ENCODE measurements around the gene AK8. TPM values are rescaled to one million over a fixed set of nuclear protein-coding genes. Genes with fewer than 3 reads are reported as not detected.

The AK8 gene
- polyA plus RNA-seq, 1 experiment = 0.53 TPM

- Histone ChIP-seq H3K4me3 (ENCODE audit: low read depth, low read length) (no peak overlapping the region), H3K27me3 (ENCODE audit: control insufficient read depth, insufficient read depth, low read length) (no peaks in the 10 kb centered on the region), H3K36me3 (ENCODE audit: control insufficient read depth, insufficient read depth, low read length) (peaks cover 17% of the 10 kb centered on the region)
- no peak for TF ChIP-seq CTCF (IDR thresholded peaks at IDR 0.05; ENCODE audit: insufficient read depth, low read depth, low read length)
- ChIA-PET POLR2A (no interaction called here), CTCF (interaction anchor here (1.3 kb wide), 1 partner anchor 13 kb away, joined by 4 read pairs; no protein-coding TSS in a partner anchor)
- DNase-seq (ENCODE audit: low read depth) = no peak
These were observed 196.5 kb downstream of the AK8 start for GRCh38 chr9:132681561-132681960.

GRCh38 chr9:132679946-132680625 lies 198.0 kb downstream of the AK8 start:
- H3K4me3 ChIP-seq (ENCODE audit: low read depth, low read length) = no peak overlapping the region
- no peak for TF ChIP-seq CTCF (IDR thresholded peaks at IDR 0.05; ENCODE audit: insufficient read depth, low read depth, low read length)
- CTCF ChIA-PET = interaction anchor here (1.0 kb wide), 2 partner anchors 8 to 18 kb away, joined by 3 read pairs; no protein-coding TSS in a partner anchor
- H3K27me3 ChIP-seq (ENCODE audit: control insufficient read depth, insufficient read depth, low read length) = no peaks in the 10 kb centered on the region
- DNase-seq (ENCODE audit: low read depth) = no peak
- POLR2A ChIA-PET = no interaction called here
- H3K36me3 ChIP-seq (ENCODE audit: control insufficient read depth, insufficient read depth, low read length) = peaks cover 17% of the 10 kb centered on the region

GRCh38 chr9:132677976-132678375 lies 200.1 kb downstream of the AK8 start:
- TF ChIP-seq CTCF (IDR thresholded peaks at IDR 0.05; ENCODE audit: insufficient read depth, low read depth, low read length) = no peak
- ChIA-PET POLR2A (no interaction called here), CTCF (interaction anchor here (1.3 kb wide), 1 partner anchor 11 kb away, joined by 4 read pairs; no protein-coding TSS in a partner anchor)
- DNase-seq (ENCODE audit: low read depth) = no peak
- H3K36me3 ChIP-seq (ENCODE audit: control insufficient read depth, insufficient read depth, low read length) = peaks cover 14% of the 10 kb centered on the region
- no peak overlapping the region for H3K4me3 ChIP-seq (ENCODE audit: low read depth, low read length)
- no peaks in the 10 kb centered on the region for H3K27me3 ChIP-seq (ENCODE audit: control insufficient read depth, insufficient read depth, low read length)

Other genes starting within 250 kb of the AK8 start
- 12.3 and 13.7 TPM in 2 replicates for gene DDX31, start 208.3 kb downstream of the AK8 start, polyA plus RNA-seq (2011; rRNA removed)
- gene GTF3C4, start 207.8 kb downstream of the AK8 start, polyA plus RNA-seq (2011; rRNA removed) = 2.8 and 4.9 TPM in 2 replicates
- 3.4 and 5.1 TPM in 2 replicates for gene SPACA9, start 614 bp upstream of the AK8 start, polyA plus RNA-seq (2011; rRNA removed)
- gene TSC1, start 66.3 kb upstream of the AK8 start, polyA plus RNA-seq (2011; rRNA removed) = 45.2 and 45.6 TPM in 2 replicates
- gene GFI1B, start 100.4 kb upstream of the AK8 start, polyA plus RNA-seq (2011; rRNA removed) = 0.16 TPM in 1 of 2 replicates, not detected in the other
- 36.0 and 47.7 TPM in 2 replicates for gene GTF3C5, start 152.7 kb upstream of the AK8 start, polyA plus RNA-seq (2011; rRNA removed)
- 0.26 and 0.49 TPM in 2 replicates for gene CEL, start 183.7 kb upstream of the AK8 start, polyA plus RNA-seq (2011; rRNA removed)
- gene RALGDS, start 243.0 kb upstream of the AK8 start, polyA plus RNA-seq (2011; rRNA removed) = 18.0 and 25.1 TPM in 2 replicates